Measurements from ENCODE around the gene USP3. TPM values are rescaled to one million over a fixed set of nuclear protein-coding genes. Genes with fewer than 3 reads are reported as not detected.

USP3 gene
- total and polyA plus RNA-seq, 2 of the 13 experiments (the other 11 are each of a cell fraction or from before 2014, with no cell fraction given) = 14.3 to 61.2 TPM

DNA sequence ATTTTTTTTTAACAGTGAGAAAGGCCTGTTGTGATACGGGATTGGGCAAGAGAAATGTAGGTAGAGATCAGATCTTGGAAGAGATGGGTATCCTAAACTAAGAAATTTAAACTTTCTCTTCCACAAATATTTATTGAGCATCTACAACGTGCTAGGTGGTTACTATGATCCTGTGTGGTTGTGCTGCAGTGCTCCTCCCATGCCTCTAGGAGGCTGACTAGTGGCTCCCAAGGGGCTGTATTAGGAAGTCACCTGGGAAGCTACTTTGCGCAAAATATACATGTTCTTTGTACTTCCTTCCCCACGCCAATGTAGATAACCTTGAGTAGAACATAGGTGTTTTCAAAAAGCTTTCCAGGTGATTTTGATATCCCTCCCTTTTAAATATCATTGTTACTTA, 27.2 kb downstream of the USP3 start (continued):
- no peak for TF ChIP-seq RERE (CRISPR knock-in tag; IDR thresholded peaks at IDR 0.05; ENCODE audit: low read depth)
- TF ChIP-seq FIP1L1 (IDR thresholded peaks at IDR 0.05; ENCODE audit: borderline replicate concordance, insufficient read depth, low read depth, low read length) = no peak
- TF ChIP-seq KIAA2018 (CRISPR knock-in tag; IDR thresholded peaks at IDR 0.05; ENCODE audit: borderline replicate concordance) = no peak
- no peak for TF ChIP-seq KAT2B (IDR thresholded peaks at IDR 0.05; ENCODE audit: borderline replicate concordance, low read depth, low read length)
- no peak for TF ChIP-seq GABPA (IDR thresholded peaks at IDR 0.05; ENCODE audit: low read depth, low read length)
- TF ChIP-seq GABPA (CRISPR knock-in tag; IDR thresholded peaks at IDR 0.05; ENCODE audit: low read depth) = no peak
- no peak for TF ChIP-seq ZNF629 (CRISPR knock-in tag; conservative IDR thresholded peaks at IDR 0.05)
- no peak for TF ChIP-seq PHB2 (IDR thresholded peaks at IDR 0.05; ENCODE audit: partially characterized antibody)
- TF ChIP-seq ZNF773 (CRISPR knock-in tag; IDR thresholded peaks at IDR 0.05; ENCODE audit: borderline replicate concordance) = no peak

Measured in HepG2 (cell line).